AG08395 (cell line): ENCODE results near the gene PEX3.
"Not testable (repeated sequence)": the region's sequence is repeated elsewhere in the genome, so short reads cannot be mapped to it uniquely, and the experiment has no call there.

Experiments
- DNase-seq: peaks from one replicate; pipeline ENCODE4 v3.0.0; 2012; ENCODE audit warnings: mixed read lengths, low spot score

PEX3 gene

DNA sequence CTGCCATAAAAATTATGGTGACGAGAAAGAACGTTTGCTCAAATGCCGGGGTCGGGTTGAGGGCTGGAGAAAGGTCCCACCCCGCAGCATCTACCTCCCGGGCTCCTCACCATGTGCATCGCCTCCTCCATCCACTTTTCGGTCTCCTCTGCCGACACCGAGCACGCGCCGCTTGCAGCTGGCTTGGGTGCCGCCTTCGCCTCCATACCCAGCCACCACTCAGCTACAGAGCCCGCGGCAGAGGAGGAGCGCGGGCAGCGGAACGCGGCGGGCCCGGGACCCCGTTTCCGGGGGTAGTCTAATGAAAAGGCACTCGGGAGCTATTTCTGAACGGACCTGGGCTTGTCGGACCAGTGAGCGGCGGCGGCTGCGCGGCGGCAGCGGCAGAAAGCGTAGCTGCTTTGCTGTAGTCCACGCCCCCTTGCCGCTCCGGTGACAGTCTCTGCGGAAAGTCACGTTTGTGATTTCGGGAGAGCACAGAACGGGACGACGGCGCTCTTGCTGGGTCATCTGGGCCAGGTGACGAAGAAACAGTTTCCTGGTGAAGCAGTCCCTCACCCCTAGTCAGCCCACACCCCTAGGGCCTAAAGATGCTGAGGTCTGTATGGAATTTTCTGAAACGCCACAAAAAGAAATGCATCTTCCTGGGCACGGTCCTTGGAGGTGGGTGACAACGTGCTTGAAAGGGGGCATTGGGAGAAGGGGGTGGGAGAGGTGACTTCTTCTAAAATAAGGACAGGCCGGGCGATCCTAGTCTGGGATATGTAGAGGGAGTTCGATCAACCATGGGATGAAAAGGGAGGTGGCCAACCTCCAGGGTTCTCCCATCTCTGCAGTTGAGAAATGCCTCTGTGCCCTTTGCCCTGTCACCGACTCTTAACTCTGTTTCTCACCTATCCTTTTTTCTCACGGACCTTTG lies at the start of gene PEX3, which contains the start of gene ADAT2:
PEX3 (plus strand) TSS at position 353 of the 919 bp plus-strand sequence; CDS start at position 591, 238 bp downstream.
ADAT2 (minus strand) TSS at position 243 of the 919 bp plus-strand sequence; CDS start at position 206, 37 bp downstream.
- peak; percentile 96 for DNase-seq

DNA sequence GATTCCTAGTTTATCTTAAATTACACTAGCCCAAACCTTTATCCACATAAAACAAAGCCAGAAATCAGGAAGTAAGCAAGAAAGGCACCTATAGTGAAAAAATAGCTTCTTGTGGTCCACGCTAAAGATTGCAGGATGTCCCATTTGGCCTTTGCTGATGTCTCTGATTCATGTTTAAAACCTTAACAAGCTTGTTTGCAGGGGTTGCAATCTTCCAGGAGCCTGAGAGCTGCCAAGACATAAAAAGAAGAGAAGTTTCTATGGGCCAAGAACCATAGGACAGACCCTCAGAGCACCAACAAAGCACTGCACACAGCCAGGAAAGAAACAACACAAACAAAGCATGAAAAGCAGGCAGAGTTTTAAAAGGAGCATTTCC lies 49.5 kb upstream of the PEX3 start:
- DNase-seq, result no peak

- DNase-seq, result no peak
Observed at GRCh38 chr6:143401636-143402370, 48.8 kb upstream of the PEX3 start.

DNA sequence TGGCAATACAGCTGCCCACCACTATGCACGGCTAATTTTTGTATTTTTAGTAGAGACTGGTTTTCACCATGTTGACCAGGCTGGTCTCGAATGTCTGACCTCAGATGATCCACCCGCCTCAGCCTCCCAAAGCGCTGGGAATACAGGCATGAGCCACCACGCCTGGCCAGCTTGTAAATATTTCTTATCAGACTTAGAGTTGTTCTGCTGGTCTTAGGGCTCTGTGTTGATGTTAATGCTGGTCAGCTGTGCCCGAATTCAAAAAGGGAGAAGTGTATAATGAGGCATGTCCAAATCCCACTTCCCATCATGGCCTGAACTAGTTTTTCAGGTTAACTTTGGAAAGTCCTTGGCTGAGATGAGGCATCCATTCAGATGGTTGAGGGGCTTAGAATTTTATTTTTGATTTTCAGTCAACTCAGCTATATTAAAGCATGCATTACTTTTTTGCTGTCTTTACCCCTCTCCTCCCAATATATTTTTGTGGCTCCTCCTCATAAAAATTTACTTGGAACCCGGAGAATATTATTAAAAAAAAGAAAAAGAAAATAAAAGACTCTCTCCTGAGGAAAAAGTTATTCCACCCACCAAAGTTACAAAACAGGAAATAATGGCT lies 47.8 kb upstream of the PEX3 start:
- DNase-seq, result no peak

DNA sequence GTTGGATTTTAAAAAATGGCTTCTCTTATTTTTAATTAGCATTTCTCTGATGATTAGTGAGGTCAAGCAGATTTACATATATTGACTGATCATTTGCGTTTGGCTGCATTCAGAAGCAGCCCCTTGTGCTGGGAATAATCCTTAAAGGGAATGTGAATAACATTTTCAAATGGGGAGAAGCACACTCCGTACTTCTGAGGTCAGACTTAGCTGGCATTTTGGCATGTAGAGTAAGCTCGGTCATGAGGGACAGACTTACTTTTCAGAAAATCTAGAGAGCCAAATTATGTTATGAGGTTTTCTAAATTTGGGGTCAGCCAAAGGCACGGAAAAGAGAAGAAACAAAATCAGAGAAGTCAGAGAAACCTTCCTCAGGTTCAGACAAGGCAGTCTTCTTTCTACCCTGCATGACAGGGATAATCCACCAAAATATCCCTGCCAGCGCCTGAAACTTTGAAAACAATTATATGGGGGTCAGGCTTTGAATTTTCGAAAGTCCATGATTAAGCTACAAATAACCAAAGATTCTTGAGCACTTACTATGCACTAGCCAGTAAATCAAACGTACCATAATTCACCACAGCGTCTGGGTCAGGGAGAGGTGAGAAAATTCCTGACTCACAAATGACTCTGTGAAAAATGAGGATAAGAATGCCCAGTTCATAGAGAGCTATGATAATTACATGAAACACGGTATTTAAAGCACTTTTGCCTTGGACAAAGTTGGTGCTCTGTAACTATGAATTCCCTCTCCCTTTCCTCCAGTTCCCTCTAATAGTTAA lies 45.0 kb upstream of the PEX3 start:
- DNase-seq, result peak; percentile 62

DNA sequence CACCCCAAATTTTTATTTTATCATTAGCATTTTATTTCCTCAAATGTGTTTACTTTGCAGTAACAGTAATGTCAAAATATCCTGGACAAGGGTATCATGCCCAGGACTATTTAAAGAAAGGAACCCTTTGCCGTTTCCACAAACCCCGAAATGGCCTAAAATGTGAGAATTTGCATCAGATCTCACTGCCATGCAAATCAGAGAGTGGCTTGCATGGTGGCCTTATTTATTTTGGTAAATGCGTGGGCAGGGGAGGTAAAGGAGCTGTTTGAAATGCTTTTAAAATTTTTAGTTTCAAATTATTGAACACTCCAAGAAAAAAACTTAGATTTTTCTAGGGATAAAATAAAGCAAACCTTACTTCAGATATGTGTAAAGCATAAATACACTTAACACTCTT lies 43.9 kb upstream of the PEX3 start:
- no peak for DNase-seq

DNA sequence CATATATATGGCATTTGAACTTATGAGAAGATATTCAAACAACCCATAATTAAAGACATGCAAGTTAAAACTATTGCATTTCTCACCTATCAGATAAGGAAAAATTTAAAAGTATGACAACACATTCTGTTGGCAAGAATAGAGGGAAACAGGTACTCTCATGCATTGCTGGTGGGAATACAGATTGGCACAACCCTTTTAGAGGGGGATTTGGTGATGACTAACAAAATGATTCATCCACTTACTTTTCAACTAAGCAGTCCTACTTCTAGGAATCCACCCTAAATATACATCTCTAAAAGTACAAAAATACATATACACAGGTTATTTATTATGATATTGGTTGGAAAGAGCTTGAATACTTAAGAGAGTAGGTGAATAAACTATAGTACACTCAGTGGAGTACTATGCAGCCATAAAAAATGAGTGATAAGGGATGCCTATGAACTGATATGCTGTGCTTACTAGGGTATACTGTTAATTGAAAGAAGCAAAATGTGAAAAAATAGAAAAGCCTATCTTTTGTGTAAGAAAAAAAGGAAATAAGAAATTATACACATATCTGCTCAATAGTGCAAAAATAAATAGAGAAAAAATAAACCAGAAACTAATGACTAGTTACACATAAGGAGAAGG lies 42.3 kb upstream of the PEX3 start:
- no peak for DNase-seq

GRCh38 chr6:143408787-143409162 lies 41.8 kb upstream of the PEX3 start:
- no peak for DNase-seq

DNA sequence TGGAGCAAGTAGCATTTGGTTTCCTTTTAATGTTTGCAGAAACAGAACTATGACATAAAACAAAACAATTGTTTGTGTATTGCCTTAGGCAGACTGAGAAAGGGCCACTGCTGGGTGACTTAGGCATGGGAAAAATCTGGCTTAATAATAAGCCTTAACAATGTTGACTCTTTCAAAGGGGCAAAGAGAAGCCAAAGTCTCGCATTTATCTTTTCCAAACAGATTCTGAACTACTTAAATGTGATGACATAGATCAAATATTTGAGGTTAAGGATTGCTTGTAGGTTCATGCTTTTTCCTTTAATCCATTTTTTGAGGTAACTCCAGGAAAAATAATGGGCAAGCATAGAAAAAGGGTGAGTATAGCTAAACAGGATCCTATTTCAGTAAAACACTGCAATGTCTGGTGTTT lies 39.7 kb upstream of the PEX3 start:
- peak; percentile 24 for DNase-seq

DNA sequence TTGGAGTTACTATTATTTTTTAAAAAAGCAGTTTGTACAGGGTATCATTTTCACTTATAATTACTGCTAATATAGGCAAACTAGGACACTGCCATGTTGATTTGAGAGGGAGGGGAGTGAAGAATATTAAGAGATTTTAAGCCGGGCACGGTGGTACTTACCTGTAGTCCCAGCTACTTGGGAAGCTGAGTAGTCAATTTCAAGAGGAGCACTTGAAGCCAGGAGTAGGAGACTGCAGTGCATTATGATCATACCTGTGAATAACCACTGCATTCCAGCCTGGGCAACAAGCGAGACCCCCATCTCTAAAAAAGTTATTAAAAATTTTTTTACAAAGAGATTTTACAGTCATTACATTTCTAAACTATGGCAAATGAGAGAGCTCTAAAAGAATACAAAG lies 35.8 kb upstream of the PEX3 start:
- DNase-seq, result no peak

- DNase-seq, result no peak
Observed at GRCh38 chr6:143419526-143419925, 31.1 kb upstream of the PEX3 start.

GRCh38 chr6:143426026-143426425 lies 24.6 kb upstream of the PEX3 start:
- DNase-seq, result no peak

DNA sequence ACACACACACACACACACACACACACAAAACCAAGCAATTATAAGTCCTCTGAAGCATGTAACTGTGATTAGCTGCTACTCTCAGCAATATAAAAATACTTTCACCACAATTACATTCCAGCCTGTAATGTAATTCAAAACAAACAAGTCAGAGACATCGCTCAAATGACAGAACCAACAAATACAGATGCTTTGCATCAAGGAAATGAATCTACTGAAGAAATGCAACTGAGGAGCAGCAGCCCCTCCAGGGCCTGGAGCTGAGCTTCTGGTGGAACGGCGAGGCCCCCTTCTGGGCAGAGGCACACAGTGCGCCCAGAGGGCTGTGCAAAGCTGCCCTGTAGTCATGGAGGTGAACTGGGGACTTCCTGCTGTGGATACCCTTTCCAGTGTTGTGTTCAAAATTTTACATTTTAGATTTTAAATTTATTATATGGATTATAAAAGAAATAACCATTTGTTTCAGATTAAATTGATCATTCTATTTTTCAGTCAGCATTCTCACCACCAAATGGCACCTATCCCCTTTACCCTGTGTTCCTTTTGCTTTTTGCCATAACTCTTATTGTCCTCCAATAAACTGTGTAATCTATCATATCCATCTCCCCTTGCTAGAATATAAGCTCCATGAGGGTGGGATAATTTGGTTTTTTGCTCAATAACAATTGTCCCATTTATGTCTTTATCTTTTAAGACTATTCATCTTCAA lies 23.3 kb upstream of the PEX3 start:
- peak; percentile 84 for DNase-seq

DNA sequence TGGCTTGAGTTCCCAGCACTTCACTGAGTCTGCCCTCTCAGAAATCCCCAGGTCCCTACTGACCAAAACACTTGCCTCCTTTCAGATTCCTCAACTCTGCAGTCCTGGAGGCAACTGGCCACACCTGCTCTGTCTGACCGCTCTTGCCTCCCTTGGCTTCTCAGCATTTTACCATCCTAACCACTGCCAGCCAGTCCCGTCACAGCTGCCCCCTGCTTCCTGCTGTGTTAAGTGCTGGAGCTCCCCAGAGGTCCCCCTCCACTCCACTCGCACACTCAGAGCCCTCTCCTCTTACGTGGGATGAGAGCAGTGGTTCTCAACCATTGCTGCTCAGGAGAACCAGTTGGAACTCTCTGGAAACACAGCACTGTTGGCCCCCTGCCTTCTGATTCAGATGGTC lies 20.6 kb upstream of the PEX3 start:
- DNase-seq, result no peak

DNA sequence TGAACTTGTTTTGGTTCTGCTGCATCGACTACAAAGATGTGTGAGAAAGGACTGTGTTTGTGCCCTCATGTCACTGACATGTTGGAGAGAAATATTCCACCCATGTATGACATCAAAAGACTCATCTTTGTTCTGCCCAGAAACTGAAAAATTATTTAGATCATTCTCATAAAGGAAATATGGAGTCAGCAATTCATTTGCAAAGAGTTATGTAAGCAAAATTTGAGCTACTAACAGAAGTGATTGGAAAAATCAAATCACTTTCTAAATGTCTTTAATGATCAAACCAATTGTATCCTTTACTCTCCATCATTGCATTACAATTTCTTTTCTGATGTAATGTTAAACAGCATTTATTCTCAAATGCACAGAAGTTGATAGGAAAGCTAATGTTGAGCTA lies 19.4 kb upstream of the PEX3 start:
- DNase-seq, result no peak

GRCh38 chr6:143432588-143432987 lies 18.0 kb upstream of the PEX3 start:
- DNase-seq, result no peak

DNA sequence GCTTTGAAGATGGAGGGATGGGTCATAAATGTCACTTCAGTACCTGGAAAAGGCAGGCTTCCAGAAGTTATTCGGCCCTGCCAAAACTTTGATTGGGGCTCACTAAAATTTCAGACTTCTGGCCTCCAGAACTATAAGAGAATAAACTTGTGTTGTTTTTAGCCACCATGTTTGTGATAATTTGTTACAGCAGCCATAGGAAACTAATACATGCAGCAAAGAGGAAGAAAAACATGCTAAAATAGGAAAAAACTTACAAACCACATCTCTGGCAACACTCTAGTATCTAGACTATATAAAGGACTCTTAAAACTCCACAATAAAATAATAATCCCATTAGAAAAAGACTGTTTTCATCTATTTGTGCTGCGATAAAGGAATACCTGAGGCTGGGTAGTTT lies 9.6 kb upstream of the PEX3 start:
- no peak for DNase-seq

GRCh38 chr6:143441680-143442545 lies 8.7 kb upstream of the PEX3 start:
- DNase-seq, result no peak

- no peak for DNase-seq
Observed at GRCh38 chr6:143443096-143443495, 7.5 kb upstream of the PEX3 start.

DNA sequence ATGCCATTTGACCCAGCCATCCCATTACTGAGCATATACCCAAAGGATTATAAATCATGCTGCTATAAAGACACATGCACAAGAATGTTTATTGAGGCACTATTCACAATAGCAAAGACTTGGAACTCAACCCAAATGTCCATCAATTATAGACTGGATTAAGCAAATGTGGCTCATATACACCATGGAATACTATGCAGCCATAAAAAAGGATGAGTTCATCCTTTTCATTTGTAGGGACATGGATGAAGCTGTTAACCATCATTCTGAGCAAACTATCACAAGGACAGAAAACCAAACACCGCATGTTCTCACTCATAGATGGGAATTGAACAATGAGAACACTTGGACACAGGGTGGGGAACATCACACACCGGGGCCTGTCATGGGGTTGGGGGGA lies 2.7 kb upstream of the PEX3 start:
- not testable (repeated sequence) for DNase-seq
